ENCODE data around the gene NOTCH2. TPM values are rescaled to one million over a fixed set of nuclear protein-coding genes. Genes with fewer than 3 reads are reported as not detected.
"Not testable (repeated sequence)": the region's sequence is repeated elsewhere in the genome, so short reads cannot be mapped to it uniquely, and the experiment has no call there.

NOTCH2 gene
- total RNA-seq, 1 donor from 2014 or later, result 75.6 TPM

DNA sequence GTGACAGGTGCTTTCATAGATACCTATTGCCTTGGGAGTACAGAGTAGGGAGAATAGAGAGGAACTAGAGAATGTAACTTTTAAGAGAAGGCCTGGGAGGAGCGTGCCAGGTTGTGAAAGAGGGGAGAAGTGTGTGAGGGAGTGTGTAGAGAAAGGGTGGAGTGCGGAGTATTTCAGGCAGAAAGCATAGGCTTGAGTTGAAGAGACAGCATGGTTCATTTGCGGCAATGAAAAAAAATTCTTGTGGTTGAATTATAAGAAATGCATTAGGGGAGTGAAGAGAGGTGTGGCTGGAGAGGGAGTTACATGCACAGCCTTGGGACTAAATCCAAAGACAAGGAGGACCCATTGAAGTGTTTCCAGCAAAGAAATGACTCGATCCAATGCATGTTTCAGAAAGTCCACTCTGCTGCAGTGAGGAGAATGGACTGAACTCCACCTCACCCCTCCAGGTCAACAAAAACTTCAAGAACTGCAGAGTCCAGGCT lies 91.4 kb downstream of the NOTCH2 start:
- TF ChIP-seq POLR2A (IDR thresholded peaks at IDR 0.05) (no peak), POLR2AphosphoS5 (IDR thresholded peaks at IDR 0.05; ENCODE audit: insufficient read depth in 1 of 2, low read depth in 1 of 2) (no peak)
- TF ChIP-seq, protein P1, sequence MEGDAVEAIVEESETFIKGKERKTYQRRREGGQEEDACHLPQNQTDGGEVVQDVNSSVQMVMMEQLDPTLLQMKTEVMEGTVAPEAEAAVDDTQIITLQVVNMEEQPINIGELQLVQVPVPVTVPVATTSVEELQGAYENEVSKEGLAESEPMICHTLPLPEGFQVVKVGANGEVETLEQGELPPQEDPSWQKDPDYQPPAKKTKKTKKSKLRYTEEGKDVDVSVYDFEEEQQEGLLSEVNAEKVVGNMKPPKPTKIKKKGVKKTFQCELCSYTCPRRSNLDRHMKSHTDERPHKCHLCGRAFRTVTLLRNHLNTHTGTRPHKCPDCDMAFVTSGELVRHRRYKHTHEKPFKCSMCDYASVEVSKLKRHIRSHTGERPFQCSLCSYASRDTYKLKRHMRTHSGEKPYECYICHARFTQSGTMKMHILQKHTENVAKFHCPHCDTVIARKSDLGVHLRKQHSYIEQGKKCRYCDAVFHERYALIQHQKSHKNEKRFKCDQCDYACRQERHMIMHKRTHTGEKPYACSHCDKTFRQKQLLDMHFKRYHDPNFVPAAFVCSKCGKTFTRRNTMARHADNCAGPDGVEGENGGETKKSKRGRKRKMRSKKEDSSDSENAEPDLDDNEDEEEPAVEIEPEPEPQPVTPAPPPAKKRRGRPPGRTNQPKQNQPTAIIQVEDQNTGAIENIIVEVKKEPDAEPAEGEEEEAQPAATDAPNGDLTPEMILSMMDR (IDR thresholded peaks at IDR 0.05), result no peak
- no peaks in the 10 kb centered on the region for H3K27me3 ChIP-seq
- no peaks in the 10 kb centered on the region for H3K36me3 ChIP-seq
- H3K4me1 ChIP-seq, result peaks cover 66% of the 10 kb centered on the region
- no peak for DNase-seq (ENCODE audit: extremely low spot score in 2 of 2)
- H3K4me3 ChIP-seq, result no peak overlapping the region
- H3K27ac ChIP-seq, result no peak overlapping the region
- no peaks in the 10 kb centered on the region for H3K9me3 ChIP-seq
- intact Hi-C loops (cut with DNase I), result no loop called here

DNA sequence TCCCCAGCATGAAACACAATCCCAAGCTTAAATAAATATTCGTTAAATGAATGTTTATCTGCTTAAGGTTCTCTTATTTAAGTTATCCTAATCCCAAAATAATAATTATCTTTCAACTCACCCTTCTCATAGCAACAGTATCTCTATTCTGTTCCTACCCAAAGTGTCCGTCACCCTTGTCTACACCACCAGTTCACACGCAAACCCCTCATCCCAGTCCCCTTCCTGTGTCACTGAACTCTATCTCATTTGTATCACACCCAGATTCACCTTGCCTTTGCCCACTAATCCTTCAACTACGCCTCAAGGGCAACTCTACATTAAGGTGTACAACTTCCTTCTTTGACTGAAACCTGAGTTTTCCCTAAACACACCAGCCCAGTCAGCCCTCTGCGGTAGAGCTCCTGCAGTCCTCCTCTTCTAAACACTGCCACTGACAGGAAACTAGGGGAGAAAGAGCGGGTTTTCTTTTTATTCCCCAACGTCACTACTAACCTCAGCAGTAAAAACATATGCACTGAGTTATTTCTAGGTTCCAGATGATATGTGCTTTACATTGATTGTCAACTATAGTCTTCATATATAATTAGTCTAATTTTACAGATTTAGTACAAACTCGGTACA lies 92.2 kb downstream of the NOTCH2 start:
- H3K4me3 ChIP-seq; H3K27ac ChIP-seq; DNase-seq (ENCODE audit: extremely low spot score in 2 of 2); intact Hi-C loops (cut with DNase I); H3K36me3 ChIP-seq; H3K9me3 ChIP-seq; H3K27me3 ChIP-seq: not testable (repeated sequence)
- H3K4me1 ChIP-seq, result peaks cover 69% of the 10 kb centered on the region

DNA sequence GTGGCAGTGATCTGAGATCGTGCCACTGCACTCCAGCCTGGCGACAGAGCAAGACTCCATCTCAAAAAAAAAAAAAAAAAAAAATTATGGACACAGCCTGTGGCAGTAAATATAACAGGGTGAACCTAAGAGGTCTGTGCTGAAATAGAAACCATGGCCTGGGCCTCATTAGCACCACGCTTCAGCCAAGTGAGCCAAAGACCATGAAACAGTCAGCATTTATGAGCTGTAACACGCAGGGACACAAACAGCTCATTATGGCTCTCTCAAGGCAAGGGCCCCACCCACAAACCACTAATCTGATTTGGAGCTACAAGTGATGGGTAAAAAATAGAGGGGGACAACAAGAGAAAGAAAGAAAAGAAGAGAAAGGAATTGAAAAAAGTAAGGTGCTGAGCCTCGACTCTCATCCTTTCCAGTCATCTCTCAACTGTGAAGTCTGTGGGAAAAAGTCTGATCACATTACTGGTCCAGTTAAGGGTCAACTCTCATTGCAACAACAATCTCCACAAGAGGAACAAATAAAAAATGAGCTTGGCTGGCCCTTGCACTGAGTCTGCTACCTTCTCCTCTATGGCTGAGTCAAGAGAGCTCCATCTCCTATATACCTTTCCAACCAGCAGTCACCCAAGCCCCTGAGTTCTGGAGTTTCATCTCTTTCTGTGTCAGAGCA lies 93.7 kb downstream of the NOTCH2 start:
- H3K9me3 ChIP-seq; DNase-seq (ENCODE audit: extremely low spot score in 2 of 2); H3K36me3 ChIP-seq; intact Hi-C loops (cut with DNase I); H3K4me3 ChIP-seq; H3K27me3 ChIP-seq: not testable (repeated sequence)
- Histone ChIP-seq H3K4me1 (peaks cover 56% of the 10 kb centered on the region), H3K27ac (peak overlapping the region; percentile 25)

DNA sequence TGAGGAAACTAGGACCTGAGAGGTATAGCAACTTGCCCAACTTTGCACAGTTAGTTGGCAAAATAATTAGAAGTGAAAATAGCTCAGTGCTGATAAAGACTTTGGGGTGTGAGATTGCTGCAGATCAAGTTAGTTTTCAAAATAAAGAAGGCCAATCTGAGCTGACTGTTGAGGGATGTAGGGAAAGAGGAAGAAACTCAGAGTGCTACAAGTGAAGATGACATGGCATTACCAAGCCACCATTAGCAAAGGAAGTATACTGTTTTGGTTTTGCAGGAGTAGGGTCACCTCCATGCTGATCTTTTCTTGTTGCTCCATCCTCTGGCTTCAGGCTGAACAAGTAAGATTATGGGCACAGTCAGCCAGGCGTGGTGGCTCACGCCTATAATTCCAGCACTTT lies 94.5 kb downstream of the NOTCH2 start:
- Histone ChIP-seq H3K9me3 (no peaks in the 10 kb centered on the region), H3K4me1 (peaks cover 56% of the 10 kb centered on the region), H3K4me3 (no peak overlapping the region), H3K36me3 (no peaks in the 10 kb centered on the region), H3K27me3 (no peaks in the 10 kb centered on the region), H3K27ac (peak overlapping the region; percentile 25)
- DNase-seq (ENCODE audit: extremely low spot score in 2 of 2), result no peak
- TF ChIP-seq, protein P1 (IDR thresholded peaks at IDR 0.05), result no peak
- TF ChIP-seq POLR2AphosphoS5 (IDR thresholded peaks at IDR 0.05; ENCODE audit: insufficient read depth in 1 of 2, low read depth in 1 of 2), result no peak
- TF ChIP-seq POLR2A (IDR thresholded peaks at IDR 0.05), result no peak
- intact Hi-C loops (cut with DNase I), result no loop called here

DNA sequence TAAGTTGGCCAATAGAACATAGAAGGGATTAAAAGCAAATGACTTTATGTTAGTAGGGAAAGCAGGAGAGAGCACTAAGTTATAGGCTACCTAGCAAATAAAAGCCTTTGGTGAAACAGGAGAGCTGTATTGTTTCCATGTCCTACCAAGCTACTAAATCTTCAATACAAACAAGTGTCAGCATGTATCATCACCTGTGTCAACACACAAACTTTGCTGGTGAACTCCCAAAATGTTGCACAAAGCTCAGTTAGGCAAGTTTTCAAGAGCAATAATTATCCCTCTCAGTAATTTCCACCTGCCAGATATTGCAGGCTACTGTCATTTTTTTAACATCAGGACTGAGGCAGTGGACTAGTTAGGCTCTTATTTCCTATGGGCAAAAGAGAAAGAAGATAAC lies 95.4 kb downstream of the NOTCH2 start:
- H3K27ac ChIP-seq, result no peak overlapping the region
- no peak overlapping the region for H3K4me3 ChIP-seq
- DNase-seq (ENCODE audit: extremely low spot score in 2 of 2), result no peak
- no peaks in the 10 kb centered on the region for H3K27me3 ChIP-seq
- peaks cover 62% of the 10 kb centered on the region for H3K4me1 ChIP-seq
- intact Hi-C loops (cut with DNase I), result no loop called here
- TF ChIP-seq POLR2AphosphoS5 (IDR thresholded peaks at IDR 0.05; ENCODE audit: insufficient read depth in 1 of 2, low read depth in 1 of 2) (peak in 1 of 2 donors; percentile 66), POLR2A (IDR thresholded peaks at IDR 0.05) (no peak)
- TF ChIP-seq, protein P1 (IDR thresholded peaks at IDR 0.05), result no peak
- H3K36me3 ChIP-seq, result peaks cover 0 to 6% of the 10 kb centered on the region in 2 donors
- no peaks in the 10 kb centered on the region for H3K9me3 ChIP-seq

All from vagina (tissue), 2 donors.